Measurements from ENCODE around the gene ZFHX3.

GRCh38 chr16:72789921-72790320 lies 258.0 kb downstream of the ZFHX3 start:
- no peak for TF ChIP-seq POLR2AphosphoS5 (IDR thresholded peaks at IDR 0.05; ENCODE audit: borderline replicate concordance, low read depth, low read length)
- no peak for TF ChIP-seq EZH2 (IDR thresholded peaks at IDR 0.05)
- no peak for TF ChIP-seq FOXP2 (optimal IDR thresholded peaks at IDR 0.05; ENCODE audit: control extremely low read depth, extremely low read length, insufficient read depth)

Data from SK-N-MC (cell line).